GM23338 (cell line): ENCODE measurements around the gene CABLES1. TPM values are rescaled to one million over a fixed set of nuclear protein-coding genes. Genes with fewer than 3 reads are reported as not detected.
A peak's percentile ranks its signal among the peaks of the same experiment; 100 is the strongest.

Experiments used
- ATAC-seq: fragments of 200-7000 bp; cut with Tn5 transposase; 3 replicates; pipeline ENCODE4 v1.9.1; 2020
- DNase-seq: peaks from one replicate; pipeline ENCODE4 v3.0.0-alpha.2; 2015; ENCODE audit warnings: low spot score
- H2AFZ ChIP-seq: fragments of 200-600 bp; sonication (generic); 2 replicates; pipeline ENCODE4 v1.8.0; 2016; ENCODE audit warnings: antibody characterized with exemption, mild to moderate bottlenecking, moderate library complexity
- H3F3A ChIP-seq: fragments of 200-600 bp; sonication (generic); replicated peaks from 2 replicates; pipeline ENCODE4 v1.8.0; 2017; ENCODE audit warnings: antibody characterized with exemption, mixed run types, low read depth
- H3K27ac ChIP-seq: fragments of 200-600 bp; sonication (generic); 2 replicates; pipeline ENCODE4 v1.6.1; 2016; ENCODE audit warnings: low read depth
- H3K27me3 ChIP-seq: fragments of 200-600 bp; sonication (generic); 2 replicates; pipeline ENCODE4 v1.8.0; 2016; ENCODE audit warnings: mild to moderate bottlenecking, mixed run types, moderate library complexity; ENCODE audit not compliant: insufficient read depth
- H3K36me3 ChIP-seq: fragments of 200-600 bp; sonication (generic); 2 replicates; pipeline ENCODE4 v1.8.0; 2016; ENCODE audit warnings: mild to moderate bottlenecking; ENCODE audit not compliant: insufficient read depth
- H3K4me1 ChIP-seq: fragments of 200-600 bp; sonication (generic); 2 replicates; pipeline ENCODE4 v1.8.0; 2016; ENCODE audit warnings: mild to moderate bottlenecking, moderate library complexity; ENCODE audit not compliant: insufficient read depth
- H3K4me2 ChIP-seq: fragments of 200-600 bp; sonication (generic); 2 replicates; pipeline ENCODE4 v1.7.1; 2017; ENCODE audit warnings: mixed run types
- H3K4me3 ChIP-seq: fragments of 200-600 bp; sonication (generic); 2 replicates; pipeline ENCODE4 v1.6.1; 2016; ENCODE audit warnings: mixed run types
- H3K79me2 ChIP-seq: fragments of 200-600 bp; sonication (generic); replicated peaks from 2 replicates; pipeline ENCODE4 v1.8.0; 2017; ENCODE audit warnings: mild to moderate bottlenecking; ENCODE audit not compliant: insufficient read depth
- H3K9me2 ChIP-seq: fragments of 200-600 bp; sonication (generic); 2 replicates; pipeline ENCODE4 v1.8.0; 2017; ENCODE audit not compliant: insufficient read depth
- H4K20me1 ChIP-seq: fragments of 200-600 bp; sonication (generic); replicated peaks from 2 replicates; pipeline ENCODE4 v1.8.0; 2017; ENCODE audit warnings: mild to moderate bottlenecking; ENCODE audit not compliant: insufficient read depth
- H3K27ac Mint-ChIP-seq: 2 replicates; pipeline ENCODE4 v1.8.0; 2020; ENCODE audit warnings: inconsistent platforms, mild to moderate bottlenecking, moderate library complexity, mixed read lengths
- H3K27me3 Mint-ChIP-seq: 3 replicates; pipeline ENCODE4 v1.8.0; 2022; ENCODE audit warnings: low read depth, mild to moderate bottlenecking, moderate library complexity, mixed read lengths, inconsistent platforms; ENCODE audit not compliant: insufficient read depth, poor library complexity
- H3K36me3 Mint-ChIP-seq: 3 replicates; pipeline ENCODE4 v1.8.0; 2021; ENCODE audit warnings: low read depth, mild to moderate bottlenecking, inconsistent platforms, moderate library complexity, mixed read lengths
- H3K4me1 Mint-ChIP-seq: 3 replicates; pipeline ENCODE4 v1.8.0; 2020; ENCODE audit warnings: mild to moderate bottlenecking, inconsistent platforms, mixed read lengths
- H3K4me3 Mint-ChIP-seq: 3 replicates; pipeline ENCODE4 v1.8.0; 2021; ENCODE audit warnings: moderate library complexity, mild to moderate bottlenecking, inconsistent platforms, mixed read lengths
- H3K9me3 Mint-ChIP-seq: 3 replicates; pipeline ENCODE4 v1.8.0; 2020; ENCODE audit warnings: moderate library complexity, mild to moderate bottlenecking, inconsistent platforms, mixed read lengths
- CREB1 ChIP-seq: fragments of 250-450 bp; sonication (Bioruptor Pico); IDR thresholded peaks from 2 replicates; pipeline ENCODE4 v1.5.0; 2020; ENCODE audit warnings: low read depth, mild to moderate bottlenecking, moderate library complexity
- CTCF ChIP-seq, 2 experiments: fragments of 200-600 bp in 1 of 2; sonication (generic) in 1 of 2; conservative IDR thresholded peaks; 2 replicates each; pipeline versions ENCODE4 v1.5.1 to v1.6.1; 2016 to 2017; ENCODE audit warnings: antibody characterized with exemption in 2 of 2, low read depth in 2 of 2, mild to moderate bottlenecking in 2 of 2, moderate library complexity in 1 of 2
- EZH2 ChIP-seq: fragments of 200-600 bp; sonication (generic); IDR thresholded peaks from one replicate; pipeline ENCODE4 v1.8.0; 2017; ENCODE audit warnings: antibody characterized with exemption, mild to moderate bottlenecking, low read depth; ENCODE audit not compliant: unreplicated experiment
- EZH2phosphoT487 ChIP-seq: fragments of 200-600 bp; sonication (generic); IDR thresholded peaks from one replicate; pipeline ENCODE4 v1.8.1; 2018; ENCODE audit warnings: antibody characterized with exemption; ENCODE audit not compliant: unreplicated experiment
- JUNB ChIP-seq: IDR thresholded peaks from one replicate; pipeline ENCODE4 v1.6.1; 2016; ENCODE audit warnings: antibody characterized with exemption; ENCODE audit not compliant: unreplicated experiment
- NANOG ChIP-seq: IDR thresholded peaks from 2 replicates; pipeline ENCODE4 v1.6.1; 2016; ENCODE audit warnings: antibody characterized with exemption, borderline replicate concordance
- POLR2AphosphoS5 ChIP-seq: IDR thresholded peaks from 2 replicates; pipeline ENCODE4 v1.6.1; 2016; ENCODE audit warnings: antibody characterized with exemption, low read depth
- REST ChIP-seq: IDR thresholded peaks from one replicate; pipeline ENCODE4 v1.6.1; 2018; ENCODE audit warnings: antibody characterized with exemption; ENCODE audit not compliant: unreplicated experiment
- STAT1 ChIP-seq: IDR thresholded peaks from one replicate; pipeline ENCODE4 v1.6.1; 2016; ENCODE audit warnings: antibody characterized with exemption; ENCODE audit not compliant: unreplicated experiment
- ZNF114 ChIP-seq: fragments of 250-450 bp; sonication (Bioruptor Pico); IDR thresholded peaks from 2 replicates; pipeline ENCODE4 v1.5.0; 2020; ENCODE audit warnings: mild to moderate bottlenecking, moderate library complexity
- ZNF331 ChIP-seq: fragments of 250-450 bp; sonication (Bioruptor Pico); IDR thresholded peaks from 2 replicates; pipeline ENCODE4 v1.5.0; 2020; ENCODE audit warnings: low read depth, mild to moderate bottlenecking, moderate library complexity
- polyA plus RNA-seq: library from polyadenylated mRNA; unstranded; fragments of >200 nt; fragmentation: Nextera tagmentation; extraction: Ambion mirVana; gene quantifications from 2 replicates; pipeline ENCODE4 v1.2.1, GENCODE V29; 2016
- total RNA-seq: library from RNA; depleted of rRNA; stranded (reverse); fragments of >200 nt; shearing (Covaris generic); gene quantifications from 2 replicates; pipeline ENCODE4 v1.2.3, GENCODE V29; 2014
- TF ChIP-seq, protein P1 (sequence below): IDR thresholded peaks from 2 replicates; pipeline ENCODE4 v1.6.1; 2016; ENCODE audit warnings: antibody characterized with exemption

Gene CABLES1
- total and polyA plus RNA-seq, 2 experiments from 2014 or later = 2.6 to 12.4 TPM

DNA sequence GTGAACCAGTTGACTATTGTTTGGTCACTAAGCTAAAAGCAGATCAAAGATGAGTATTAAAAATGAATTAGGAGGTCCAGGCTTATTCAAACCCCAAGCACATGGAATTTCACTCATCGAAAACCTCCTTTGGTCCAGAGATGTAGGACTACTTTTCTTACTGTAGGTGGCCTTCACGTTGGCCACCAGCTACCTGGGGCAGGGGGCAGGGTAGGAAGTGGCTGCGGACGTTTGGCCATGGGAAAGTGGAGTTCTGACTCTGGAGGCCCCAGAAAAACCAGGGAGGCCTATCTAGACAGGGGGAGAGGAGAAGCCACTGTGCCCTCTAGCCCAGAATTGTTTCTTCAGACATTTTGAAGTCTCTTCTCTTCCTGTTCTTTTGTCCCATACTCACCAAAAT lies 31.8 kb upstream of the CABLES1 start (continued):
- TF ChIP-seq, protein P1, sequence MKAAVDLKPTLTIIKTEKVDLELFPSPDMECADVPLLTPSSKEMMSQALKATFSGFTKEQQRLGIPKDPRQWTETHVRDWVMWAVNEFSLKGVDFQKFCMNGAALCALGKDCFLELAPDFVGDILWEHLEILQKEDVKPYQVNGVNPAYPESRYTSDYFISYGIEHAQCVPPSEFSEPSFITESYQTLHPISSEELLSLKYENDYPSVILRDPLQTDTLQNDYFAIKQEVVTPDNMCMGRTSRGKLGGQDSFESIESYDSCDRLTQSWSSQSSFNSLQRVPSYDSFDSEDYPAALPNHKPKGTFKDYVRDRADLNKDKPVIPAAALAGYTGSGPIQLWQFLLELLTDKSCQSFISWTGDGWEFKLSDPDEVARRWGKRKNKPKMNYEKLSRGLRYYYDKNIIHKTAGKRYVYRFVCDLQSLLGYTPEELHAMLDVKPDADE = no peak
- no peak for TF ChIP-seq EZH2
- no peak for TF ChIP-seq ZNF331 (CRISPR knock-in tag)

- H3F3A ChIP-seq = no peaks in the 10 kb centered on the region
- Mint-ChIP-seq H3K4me1 (peaks cover 12% of the 10 kb centered on the region), H3K27ac (no peak overlapping the region), H3K4me3 (no peak overlapping the region), H3K36me3 (no peaks in the 10 kb centered on the region), H3K27me3 (peaks cover 8% of the 10 kb centered on the region), H3K9me3 (no peaks in the 10 kb centered on the region)
- H3K4me2 ChIP-seq = no peak overlapping the region
- peak overlapping the region; percentile 87; the same call in 1 of the 2 replicates for H2AFZ ChIP-seq
- no peaks in the 10 kb centered on the region for H3K79me2 ChIP-seq
- ATAC-seq = no peak
- no peaks in the 10 kb centered on the region for H3K36me3 ChIP-seq
- no peaks in the 10 kb centered on the region for H3K27me3 ChIP-seq
- TF ChIP-seq, protein P1 = no peak
- no peaks in the 10 kb centered on the region for H4K20me1 ChIP-seq
- no peaks in the 10 kb centered on the region for H3K4me1 ChIP-seq
- peaks cover 2% of the 10 kb centered on the region; the same call in 1 of the 2 replicates for H3K9me2 ChIP-seq
- H3K4me3 ChIP-seq = no peak overlapping the region
- DNase-seq = no peak
- no peak overlapping the region for H3K27ac ChIP-seq
Observed at GRCh38 chr18:23105030-23105429, 30.3 kb upstream of the CABLES1 start.

- H3K4me2 ChIP-seq = no peak overlapping the region
- Mint-ChIP-seq H3K36me3 (no peaks in the 10 kb centered on the region), H3K4me1 (peaks cover 12% of the 10 kb centered on the region), H3K4me3 (no peak overlapping the region), H3K27ac (no peak overlapping the region), H3K9me3 (no peaks in the 10 kb centered on the region), H3K27me3 (peaks cover 8% of the 10 kb centered on the region)
- H3K36me3 ChIP-seq = no peaks in the 10 kb centered on the region
- peak overlapping the region; percentile 87 for H2AFZ ChIP-seq
- H3K4me1 ChIP-seq = no peaks in the 10 kb centered on the region
- H3K27me3 ChIP-seq = no peaks in the 10 kb centered on the region
- H4K20me1 ChIP-seq = no peaks in the 10 kb centered on the region
- H3K79me2 ChIP-seq = no peaks in the 10 kb centered on the region
- H3K4me3 ChIP-seq = no peak overlapping the region
- H3F3A ChIP-seq = no peaks in the 10 kb centered on the region
- peaks cover 2% of the 10 kb centered on the region; the same call in 1 of the 2 replicates for H3K9me2 ChIP-seq
- no peak overlapping the region for H3K27ac ChIP-seq
- DNase-seq (no peak), ATAC-seq (no peak)
- TF ChIP-seq POLR2AphosphoS5 (no peak), NANOG (no peak), STAT1 (no peak), ZNF114 (no peak), CTCF (conservative IDR thresholded peaks at IDR 0.05; ENCODE audit: low read depth in 2 of 2) (no peak), EZH2 (no peak), EZH2phosphoT487 (no peak), JUNB (no peak), CREB1 (CRISPR knock-in tag) (no peak), REST (no peak)
- TF ChIP-seq, protein P1 = no peak
Observed at GRCh38 chr18:23105581-23106219, 29.6 kb upstream of the CABLES1 start.
